HG02798 (cell line): ENCODE results near the gene UPB1.

Experiments used
- ATAC-seq: cut with Tn5 transposase; IDR thresholded peaks from one replicate; pipeline ENCODE4 v1.9.1; 2021; ENCODE audit warnings: mild to moderate bottlenecking; ENCODE audit not compliant: unreplicated experiment, poor library complexity

The UPB1 gene

GRCh38 chr22:24502541-24502940, 7.4 kb downstream of the UPB1 start:
- ATAC-seq = no peak

- ATAC-seq = no peak
These were observed 8.2 kb downstream of the UPB1 start for GRCh38 chr22:24503137-24503842.

- ATAC-seq = no peak
These were observed 8.8 kb downstream of the UPB1 start for GRCh38 chr22:24503843-24504338.

GRCh38 chr22:24504540-24504939, 9.4 kb downstream of the UPB1 start:
- ATAC-seq = no peak

GRCh38 chr22:24504956-24505736, 10.0 kb downstream of the UPB1 start:
- ATAC-seq = no peak

- no peak for ATAC-seq
These were observed 11.8 kb downstream of the UPB1 start for GRCh38 chr22:24506802-24507438.

GRCh38 chr22:24507716-24508115, 12.6 kb downstream of the UPB1 start:
- no peak for ATAC-seq

- no peak for ATAC-seq
These were observed 15.8 kb downstream of the UPB1 start for GRCh38 chr22:24510637-24511625.

GRCh38 chr22:24512043-24512442, 16.9 kb downstream of the UPB1 start:
- ATAC-seq = no peak

GRCh38 chr22:24513378-24514240, 18.5 kb downstream of the UPB1 start:
- no peak for ATAC-seq

GRCh38 chr22:24514241-24515026, 19.3 kb downstream of the UPB1 start:
- ATAC-seq = no peak

GRCh38 chr22:24515027-24515338, 19.9 kb downstream of the UPB1 start:
- ATAC-seq = no peak

- no peak for ATAC-seq
These were observed 21.2 kb downstream of the UPB1 start for GRCh38 chr22:24516301-24516737.

- no peak for ATAC-seq
These were observed 22.3 kb downstream of the UPB1 start for GRCh38 chr22:24517446-24517845.

- ATAC-seq = no peak
These were observed 23.1 kb downstream of the UPB1 start for GRCh38 chr22:24518228-24518627.

GRCh38 chr22:24518771-24519485, 23.8 kb downstream of the UPB1 start:
- ATAC-seq = no peak

- ATAC-seq = no peak
These were observed 24.4 kb downstream of the UPB1 start for GRCh38 chr22:24519496-24519895.

- ATAC-seq = peak; percentile 51
These were observed 26.7 kb downstream of the UPB1 start for GRCh38 chr22:24521791-24522245.
